IMR-90 (cell line): Measurements from ENCODE around the gene PNMA6F. TPM values are rescaled to one million over a fixed set of nuclear protein-coding genes. Genes with fewer than 3 reads are reported as not detected.

Source experiments
- ATAC-seq: fragments of 200-7000 bp; cut with Tn5 transposase; 2 replicates; pipeline ENCODE4 v1.9.1; 2020; ENCODE audit warnings: low read depth, mild to moderate bottlenecking, moderate library complexity
- BruUV-seq: library from RNA; stranded (reverse); fragments of 400-500 nt; replicated peaks from 2 replicates; lab custom pipeline; 2021; lab: Mats Ljungman, UMichigan
- CTCF ChIA-PET: fragments of 300-600 bp; formaldehyde crosslinking; extraction: SDS; loops from one replicate; lab custom pipeline; 2021; ENCODE audit warnings: antibody characterized with exemption; lab: Yijun Ruan, JAX
- POLR2A ChIA-PET: fragments of 300-600 bp; sonication (Branson Sonifier 250); formaldehyde crosslinking; loops from one replicate; lab custom pipeline; 2022; ENCODE audit warnings: antibody characterized with exemption; ENCODE audit not compliant: unreplicated experiment; lab: Charles Lee
- DNase-seq: peaks from one replicate; pipeline ENCODE4 v3.0.0; 2013
- H2AFZ ChIP-seq: replicated peaks from 2 replicates; pipeline ENCODE3; 2013; ENCODE audit warnings: low read length, mild to moderate bottlenecking; ENCODE audit not compliant: poor library complexity
- H2AK5ac ChIP-seq: 2 replicates; pipeline ENCODE4 v1.6.1; 2013; ENCODE audit warnings: low read depth, low read length, inconsistent platforms
- H2AK9ac ChIP-seq: replicated peaks from 2 replicates; pipeline ENCODE3; 2013; ENCODE audit warnings: mild to moderate bottlenecking, low read depth, low read length, moderate library complexity; ENCODE audit not compliant: poor library complexity
- H2BK120ac ChIP-seq: 2 replicates; pipeline ENCODE4 v1.6.1; 2013; ENCODE audit warnings: low read depth, low read length, inconsistent platforms
- H2BK15ac ChIP-seq: 3 replicates; pipeline ENCODE4 v1.6.1; 2013; ENCODE audit warnings: low read depth, low read length, inconsistent platforms
- H2BK20ac ChIP-seq: 2 replicates; pipeline ENCODE4 v1.6.1; 2013; ENCODE audit warnings: low read depth, mild to moderate bottlenecking, inconsistent platforms, low read length, moderate library complexity
- H2BK5ac ChIP-seq: 2 replicates; pipeline ENCODE4 v1.6.1; 2013; ENCODE audit warnings: mild to moderate bottlenecking, low read depth, low read length, inconsistent platforms; ENCODE audit not compliant: poor library complexity, severe bottlenecking
- H3K14ac ChIP-seq: replicated peaks from 2 replicates; pipeline ENCODE4 v1.6.1; 2013; ENCODE audit warnings: low read depth, low read length, inconsistent platforms
- H3K18ac ChIP-seq: 2 replicates; pipeline ENCODE4 v1.6.1; 2013; ENCODE audit warnings: low read depth, low read length, control low read depth
- H3K23ac ChIP-seq: 2 replicates; pipeline ENCODE4 v1.6.1; 2013; ENCODE audit warnings: low read depth, low read length, inconsistent platforms
- H3K27ac ChIP-seq: 2 replicates; pipeline ENCODE4 v1.5.1; 2013; ENCODE audit warnings: mild to moderate bottlenecking, control low read depth, low read length; ENCODE audit not compliant: insufficient read depth
- H3K27me3 ChIP-seq: 2 replicates; pipeline ENCODE4 v1.6.1; 2013; ENCODE audit warnings: low read length; ENCODE audit not compliant: control insufficient read depth, insufficient read depth
- H3K36me3 ChIP-seq: 2 replicates; pipeline ENCODE4 v1.6.1; 2013; ENCODE audit warnings: low read length, mixed read lengths; ENCODE audit not compliant: control insufficient read depth, insufficient read depth
- H3K4ac ChIP-seq: 2 replicates; pipeline ENCODE4 v1.6.1; 2013; ENCODE audit warnings: low read depth, low read length, inconsistent platforms
- H3K4me1 ChIP-seq: 2 replicates; pipeline ENCODE4 v1.6.1; 2013; ENCODE audit warnings: low read length, mixed read lengths; ENCODE audit not compliant: control insufficient read depth, insufficient read depth
- H3K4me2 ChIP-seq: 2 replicates; pipeline ENCODE4 v1.6.1; 2013; ENCODE audit warnings: low read depth, mild to moderate bottlenecking, control low read depth, low read length, moderate library complexity
- H3K4me3 ChIP-seq: 2 replicates; pipeline ENCODE4 v1.5.1; 2013; ENCODE audit warnings: low read depth, mild to moderate bottlenecking, control low read depth, low read length, moderate library complexity; ENCODE audit not compliant: insufficient read depth
- H3K56ac ChIP-seq: 2 replicates; pipeline ENCODE4 v1.6.1; 2013; ENCODE audit warnings: low read length, inconsistent platforms; ENCODE audit not compliant: insufficient read depth; ENCODE audit errors: extremely low read depth
- H3K79me1 ChIP-seq, 2 experiments: 2 replicates each; pipeline ENCODE4 v1.6.1; 2013; ENCODE audit warnings: low read length in 2 of 2, inconsistent platforms in 1 of 2, low read depth in 1 of 2
- H3K9ac ChIP-seq: 2 replicates; pipeline ENCODE4 v1.6.1; 2013; ENCODE audit warnings: low read depth, low read length, control low read depth
- H3K9me1 ChIP-seq: 2 replicates; pipeline ENCODE4 v1.6.1; 2013; ENCODE audit warnings: low read length, inconsistent platforms; ENCODE audit not compliant: insufficient read depth
- H3K9me3 ChIP-seq: 2 replicates; pipeline ENCODE4 v1.6.1; 2013; ENCODE audit warnings: low read length; ENCODE audit not compliant: control insufficient read depth, insufficient read depth
- H4K20me1 ChIP-seq: 2 replicates; pipeline ENCODE4 v1.6.1; 2013; ENCODE audit warnings: low read length, inconsistent platforms; ENCODE audit not compliant: insufficient read depth
- H4K5ac ChIP-seq: 2 replicates; pipeline ENCODE4 v1.6.1; 2013; ENCODE audit warnings: mild to moderate bottlenecking, low read depth, low read length, control low read depth
- H4K8ac ChIP-seq, 2 experiments: 2 replicates each; pipeline ENCODE4 v1.6.1; 2013; ENCODE audit warnings: low read depth in 2 of 2, low read length in 2 of 2, control low read depth in 1 of 2, inconsistent platforms in 1 of 2
- H4K91ac ChIP-seq: 2 replicates; pipeline ENCODE4 v1.6.1; 2013; ENCODE audit warnings: low read depth, low read length, inconsistent platforms; ENCODE audit not compliant: insufficient read depth
- BHLHE40 ChIP-seq: fragments of 150-350 bp; IDR thresholded peaks from 2 replicates; pipeline ENCODE4 v1.6.1; 2016; ENCODE audit warnings: mild to moderate bottlenecking, low read depth, low read length
- CEBPB ChIP-seq: IDR thresholded peaks from 2 replicates; pipeline ENCODE4 v1.6.1; 2012; ENCODE audit warnings: low read depth, low read length, improper control_type of control experiment
- CHD1 ChIP-seq: IDR thresholded peaks from 2 replicates; pipeline ENCODE4 v1.6.1; 2012; ENCODE audit warnings: low read depth, low read length, improper control_type of control experiment
- FOS ChIP-seq: fragments of 150-350 bp; IDR thresholded peaks from 2 replicates; pipeline ENCODE4 v1.6.1; 2016; ENCODE audit warnings: low read depth, low read length
- MAFK ChIP-seq: IDR thresholded peaks from 2 replicates; pipeline ENCODE4 v1.6.1; 2012; ENCODE audit warnings: low read depth, low read length, improper control_type of control experiment
- MAZ ChIP-seq: IDR thresholded peaks from 2 replicates; pipeline ENCODE4 v1.6.1; 2012; ENCODE audit warnings: low read depth, mild to moderate bottlenecking, low read length, improper control_type of control experiment, moderate library complexity, borderline replicate concordance
- MXI1 ChIP-seq: IDR thresholded peaks from 2 replicates; pipeline ENCODE4 v1.6.1; 2012; ENCODE audit warnings: low read depth, mild to moderate bottlenecking, low read length, moderate library complexity, borderline replicate concordance
- NFE2L2 ChIP-seq: fragments of 150-350 bp; IDR thresholded peaks from 2 replicates; pipeline ENCODE4 v1.6.1; 2016; ENCODE audit warnings: low read depth, mild to moderate bottlenecking, low read length
- POLR2A ChIP-seq: IDR thresholded peaks from 2 replicates; pipeline ENCODE4 v1.6.1; 2012; ENCODE audit warnings: mild to moderate bottlenecking, low read depth, low read length
- RAD21 ChIP-seq: IDR thresholded peaks from 2 replicates; pipeline ENCODE4 v1.6.1; 2012; ENCODE audit warnings: low read length, improper control_type of control experiment
- RCOR1 ChIP-seq: IDR thresholded peaks from 2 replicates; pipeline ENCODE4 v1.6.1; 2012; ENCODE audit warnings: mild to moderate bottlenecking, low read length, improper control_type of control experiment; ENCODE audit not compliant: insufficient replicate concordance
- RFX5 ChIP-seq: IDR thresholded peaks from 2 replicates; pipeline ENCODE4 v1.8.0; 2012; ENCODE audit warnings: low read depth, mild to moderate bottlenecking, low read length, moderate library complexity
- SMC3 ChIP-seq: fragments of 150-350 bp; IDR thresholded peaks from 2 replicates; pipeline ENCODE4 v1.6.1; 2016; ENCODE audit warnings: low read depth, mild to moderate bottlenecking, antibody characterized with exemption, low read length, moderate library complexity
- WGBS, 2 experiments: methylation state at CpG; one replicate each; pipeline versions ENCODE4 v1.1.5 to v1.1.7; 2013; ENCODE audit warnings: missing lambda C conversion rate in 2 of 2; ENCODE audit not compliant: insufficient read length in 1 of 2; ENCODE audit errors: extremely low coverage in 2 of 2; 5-methylcytosine and 5-hydroxymethylcytosine counted together
- dilution Hi-C: fragments of 300-500 bp; cut with HindIII; formaldehyde crosslinking; loops from one replicate; pipeline ENCODE4 v1.14.3; 2018; ENCODE audit warnings: low sequenced_read_pairs; ENCODE audit not compliant: unreplicated experiment
- in situ Hi-C: fragments of 300-500 bp; cut with MboI; formaldehyde crosslinking; loops from 3 replicates; pipeline ENCODE4 v1.14.3; 2019; ENCODE audit warnings: low sequenced_read_pairs, inconsistent platforms, mixed read lengths
- intact Hi-C: fragments of 100-400 bp; cut with micrococcal nuclease; formaldehyde crosslinking; loops from 2 replicates; pipeline ENCODE4 v1.10.0; 2022
- polyA plus RNA-seq, 3 experiments: library from polyadenylated mRNA; depleted of rRNA; stranded (reverse); fragments of >200 nt; gene quantifications; 2 replicates each; pipeline ENCODE4 v1.2.3, GENCODE V29; 2012; ENCODE audit warnings: low replicate concordance in 1 of 3
- total RNA-seq: library from RNA; depleted of rRNA; stranded (reverse); fragments of >200 nt; gene quantifications from 2 replicates; pipeline ENCODE4 v1.2.3, GENCODE V29; 2012
- TF ChIP-seq, protein P1 (sequence below): conservative IDR thresholded peaks from 2 replicates; pipeline ENCODE4 v1.5.1; 2012; ENCODE audit warnings: mild to moderate bottlenecking, low read depth, low read length, improper control_type of control experiment
- TF ChIP-seq, protein P2 (sequence below): fragments of 150-350 bp; IDR thresholded peaks from 2 replicates; pipeline ENCODE4 v1.6.1; 2016; ENCODE audit warnings: low read depth, mild to moderate bottlenecking, low read length, moderate library complexity, borderline replicate concordance
- TF ChIP-seq, protein P3 (sequence below): fragments of 150-350 bp; IDR thresholded peaks from 2 replicates; pipeline ENCODE4 v1.6.1; 2017; ENCODE audit warnings: mild to moderate bottlenecking, antibody characterized with exemption, low read length, low read depth

PNMA6F gene
- total and polyA plus RNA-seq, 2 of the 4 experiments (the other 2 are of a cell fraction), result not detected

GRCh38 chrX:153312041-153312440 is 9.5 kb downstream of the PNMA6F start:
- H2BK5ac ChIP-seq, result no peak overlapping the region
- no peak overlapping the region for H3K27ac ChIP-seq
- H2BK15ac ChIP-seq, result no peak overlapping the region
- no peak overlapping the region for H2BK120ac ChIP-seq
- H3K23ac ChIP-seq, result no peak overlapping the region
- no peaks in the 10 kb centered on the region for H3K9me1 ChIP-seq
- H4K5ac ChIP-seq, result no peak overlapping the region
- H2AK9ac ChIP-seq, result no peak overlapping the region
- no peak overlapping the region for H3K4me2 ChIP-seq
- no peak overlapping the region for H3K4me3 ChIP-seq
- TF ChIP-seq SMC3 (no peak), RFX5 (no peak), NFE2L2 (no peak), CHD1 (no peak), MAFK (no peak), FOS (no peak), MAZ (no peak), POLR2A (no peak), MXI1 (no peak), CEBPB (no peak), RAD21 (no peak), RCOR1 (no peak), BHLHE40 (no peak)
- TF ChIP-seq, protein P1, sequence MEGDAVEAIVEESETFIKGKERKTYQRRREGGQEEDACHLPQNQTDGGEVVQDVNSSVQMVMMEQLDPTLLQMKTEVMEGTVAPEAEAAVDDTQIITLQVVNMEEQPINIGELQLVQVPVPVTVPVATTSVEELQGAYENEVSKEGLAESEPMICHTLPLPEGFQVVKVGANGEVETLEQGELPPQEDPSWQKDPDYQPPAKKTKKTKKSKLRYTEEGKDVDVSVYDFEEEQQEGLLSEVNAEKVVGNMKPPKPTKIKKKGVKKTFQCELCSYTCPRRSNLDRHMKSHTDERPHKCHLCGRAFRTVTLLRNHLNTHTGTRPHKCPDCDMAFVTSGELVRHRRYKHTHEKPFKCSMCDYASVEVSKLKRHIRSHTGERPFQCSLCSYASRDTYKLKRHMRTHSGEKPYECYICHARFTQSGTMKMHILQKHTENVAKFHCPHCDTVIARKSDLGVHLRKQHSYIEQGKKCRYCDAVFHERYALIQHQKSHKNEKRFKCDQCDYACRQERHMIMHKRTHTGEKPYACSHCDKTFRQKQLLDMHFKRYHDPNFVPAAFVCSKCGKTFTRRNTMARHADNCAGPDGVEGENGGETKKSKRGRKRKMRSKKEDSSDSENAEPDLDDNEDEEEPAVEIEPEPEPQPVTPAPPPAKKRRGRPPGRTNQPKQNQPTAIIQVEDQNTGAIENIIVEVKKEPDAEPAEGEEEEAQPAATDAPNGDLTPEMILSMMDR, result no peak
- TF ChIP-seq, protein P2, sequence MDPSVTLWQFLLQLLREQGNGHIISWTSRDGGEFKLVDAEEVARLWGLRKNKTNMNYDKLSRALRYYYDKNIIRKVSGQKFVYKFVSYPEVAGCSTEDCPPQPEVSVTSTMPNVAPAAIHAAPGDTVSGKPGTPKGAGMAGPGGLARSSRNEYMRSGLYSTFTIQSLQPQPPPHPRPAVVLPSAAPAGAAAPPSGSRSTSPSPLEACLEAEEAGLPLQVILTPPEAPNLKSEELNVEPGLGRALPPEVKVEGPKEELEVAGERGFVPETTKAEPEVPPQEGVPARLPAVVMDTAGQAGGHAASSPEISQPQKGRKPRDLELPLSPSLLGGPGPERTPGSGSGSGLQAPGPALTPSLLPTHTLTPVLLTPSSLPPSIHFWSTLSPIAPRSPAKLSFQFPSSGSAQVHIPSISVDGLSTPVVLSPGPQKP, result no peak
- TF ChIP-seq, protein P3, sequence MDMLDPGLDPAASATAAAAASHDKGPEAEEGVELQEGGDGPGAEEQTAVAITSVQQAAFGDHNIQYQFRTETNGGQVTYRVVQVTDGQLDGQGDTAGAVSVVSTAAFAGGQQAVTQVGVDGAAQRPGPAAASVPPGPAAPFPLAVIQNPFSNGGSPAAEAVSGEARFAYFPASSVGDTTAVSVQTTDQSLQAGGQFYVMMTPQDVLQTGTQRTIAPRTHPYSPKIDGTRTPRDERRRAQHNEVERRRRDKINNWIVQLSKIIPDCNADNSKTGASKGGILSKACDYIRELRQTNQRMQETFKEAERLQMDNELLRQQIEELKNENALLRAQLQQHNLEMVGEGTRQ, result no peak
- no peaks in the 10 kb centered on the region for H3K79me1 ChIP-seq
- no peak overlapping the region for H3K9ac ChIP-seq
- H3K36me3 ChIP-seq, result no peaks in the 10 kb centered on the region
- ChIA-PET CTCF (no interaction called here), POLR2A (no interaction called here)
- no peak overlapping the region for H4K91ac ChIP-seq
- BruUV-seq, result no TSS peak
- peaks cover 9% of the 10 kb centered on the region for H3K27me3 ChIP-seq
- no peaks in the 10 kb centered on the region for H3K4me1 ChIP-seq
- H2BK20ac ChIP-seq, result no peak overlapping the region
- intact Hi-C loops (no loop called here), in situ Hi-C loops (no loop called here), dilution Hi-C loops (no loop called here)
- H3K4ac ChIP-seq, result no peak overlapping the region
- no peaks in the 10 kb centered on the region for H4K20me1 ChIP-seq
- ATAC-seq (no peak), DNase-seq (no peak)
- H2AFZ ChIP-seq, result no peak overlapping the region
- no peak overlapping the region for H4K8ac ChIP-seq
- H2AK5ac ChIP-seq, result no peak overlapping the region
- H3K56ac ChIP-seq, result no peak overlapping the region
- 20% methylated on average over 1 of the region's 5 CpGs; no CpG with 5 or more reads in 1 of the 2 experiments for WGBS, 2 experiments
- H3K9me3 ChIP-seq, result no peaks in the 10 kb centered on the region
- no peak overlapping the region for H3K18ac ChIP-seq
- no peak overlapping the region for H3K14ac ChIP-seq
